HG02973 (cell line): ENCODE measurements around the gene TRDN.
"Not testable (repeated sequence)": the region's sequence is repeated elsewhere in the genome, so short reads cannot be mapped to it uniquely, and the experiment has no call there.

Experiments used
- ATAC-seq: cut with Tn5 transposase; IDR thresholded peaks from one replicate; pipeline ENCODE4 v1.9.1; 2021; ENCODE audit warnings: moderate library complexity; ENCODE audit not compliant: unreplicated experiment

TRDN gene

DNA sequence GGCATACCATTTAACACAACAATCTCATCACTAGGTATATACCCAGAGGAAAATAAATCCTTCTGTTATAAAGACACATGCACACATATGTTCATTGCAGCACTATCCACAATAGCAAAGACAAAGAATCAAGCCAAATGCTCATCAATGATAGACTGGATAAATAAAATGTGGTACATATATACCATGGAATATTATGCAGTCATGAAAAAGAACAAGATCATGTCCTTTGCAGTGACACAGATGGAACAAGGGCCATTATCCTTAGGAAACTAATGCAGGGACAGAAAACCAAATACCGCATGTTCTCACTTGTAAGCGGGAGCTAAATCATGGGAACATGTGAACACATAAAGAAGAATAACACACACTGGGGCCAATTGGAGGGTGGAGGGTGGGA lies 322.3 kb downstream of the TRDN start:
- ATAC-seq, result not testable (repeated sequence)

DNA sequence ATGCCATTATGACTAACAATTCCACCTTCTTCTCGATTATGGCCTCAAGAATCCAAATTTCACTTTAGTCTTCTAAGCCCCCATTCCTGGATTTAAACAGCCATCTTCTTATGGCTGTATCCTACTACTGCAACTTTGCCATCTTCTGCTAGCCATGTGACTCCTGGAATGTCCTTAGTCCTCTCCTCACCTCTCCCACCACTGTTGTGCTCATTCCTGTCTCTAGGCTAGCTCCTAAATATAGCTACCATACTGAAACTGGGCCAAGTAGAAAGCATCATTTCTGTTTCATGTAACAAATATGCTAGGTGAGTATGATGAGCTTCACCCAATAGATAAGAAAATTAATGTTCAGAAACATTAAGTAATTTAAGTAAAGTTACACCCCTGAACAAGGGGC lies 327.6 kb downstream of the TRDN start:
- ATAC-seq, result no peak

DNA sequence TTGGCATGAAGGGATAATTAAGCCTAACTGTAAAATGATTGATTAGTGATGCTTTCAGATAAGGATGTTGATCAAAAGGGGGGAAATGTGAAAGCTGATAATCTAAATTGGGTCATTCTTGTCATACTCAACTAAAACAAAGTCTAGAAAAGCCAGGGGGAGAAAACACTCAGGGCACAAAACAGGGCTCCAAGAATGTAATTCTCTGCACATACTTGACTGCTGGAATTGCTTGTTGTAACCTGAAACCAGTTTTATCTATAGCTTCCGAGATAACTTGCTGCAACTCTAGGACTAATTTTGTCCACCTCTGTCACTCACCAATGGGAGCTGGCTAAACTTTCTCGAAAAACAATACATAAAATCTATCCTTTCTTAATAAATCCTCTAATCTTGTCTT lies 330.4 kb downstream of the TRDN start:
- no peak for ATAC-seq

DNA sequence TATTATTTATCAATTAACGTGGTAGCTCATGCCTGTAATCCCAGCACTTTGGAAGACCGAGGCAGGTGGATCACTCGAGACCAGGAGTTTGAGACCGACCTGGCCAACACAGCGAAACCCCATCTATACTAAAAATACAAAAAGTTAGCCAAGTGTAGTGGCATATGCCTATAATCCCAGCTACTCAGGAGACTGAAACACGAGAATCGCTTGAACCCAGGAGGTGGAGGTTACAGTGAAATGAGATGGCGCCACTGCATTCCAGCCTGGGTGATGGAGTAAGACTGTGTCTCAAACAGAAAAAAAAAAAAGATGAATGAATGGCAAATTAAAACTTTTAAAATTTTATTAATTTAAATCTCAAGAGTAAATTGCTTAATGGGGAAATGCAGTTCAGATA lies 341.1 kb downstream of the TRDN start:
- ATAC-seq, result no peak

DNA sequence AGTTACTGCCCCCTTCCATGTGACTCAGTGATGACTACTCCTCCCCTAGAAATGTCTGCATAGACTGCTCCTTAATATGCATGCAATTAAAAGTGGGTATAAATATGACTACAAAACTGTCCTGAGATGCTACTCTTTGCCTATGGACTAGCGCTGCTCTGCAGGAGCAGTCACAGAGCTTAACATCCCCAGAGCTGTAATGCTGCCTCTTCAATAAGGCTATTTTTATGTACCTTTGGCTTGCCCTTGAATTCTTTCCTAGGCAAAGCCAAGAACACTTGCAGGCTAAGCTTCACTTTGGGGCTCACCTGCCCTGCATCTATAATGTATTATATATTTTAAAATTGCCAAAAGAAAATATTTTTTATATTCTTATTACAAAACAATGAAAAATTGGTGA lies 341.6 kb downstream of the TRDN start:
- ATAC-seq, result no peak

DNA sequence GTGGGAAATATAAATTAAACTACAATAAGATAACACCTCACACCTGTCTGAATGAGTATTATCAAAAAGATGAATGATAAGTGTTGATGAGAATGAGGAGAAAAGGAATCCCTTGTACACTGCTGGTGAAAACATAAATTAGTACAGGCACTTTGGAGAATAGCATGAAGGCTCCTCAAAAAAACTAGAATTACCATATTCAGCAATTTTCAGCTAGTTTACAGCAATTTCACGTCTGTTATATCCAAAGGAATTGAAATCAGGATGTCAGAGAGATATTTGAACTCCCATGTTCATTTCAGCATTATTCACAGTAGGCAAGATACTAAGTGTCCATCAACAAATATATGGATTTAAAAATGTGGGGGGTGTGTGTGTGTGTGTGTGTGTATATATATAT lies 348.1 kb downstream of the TRDN start:
- ATAC-seq, result no peak

DNA sequence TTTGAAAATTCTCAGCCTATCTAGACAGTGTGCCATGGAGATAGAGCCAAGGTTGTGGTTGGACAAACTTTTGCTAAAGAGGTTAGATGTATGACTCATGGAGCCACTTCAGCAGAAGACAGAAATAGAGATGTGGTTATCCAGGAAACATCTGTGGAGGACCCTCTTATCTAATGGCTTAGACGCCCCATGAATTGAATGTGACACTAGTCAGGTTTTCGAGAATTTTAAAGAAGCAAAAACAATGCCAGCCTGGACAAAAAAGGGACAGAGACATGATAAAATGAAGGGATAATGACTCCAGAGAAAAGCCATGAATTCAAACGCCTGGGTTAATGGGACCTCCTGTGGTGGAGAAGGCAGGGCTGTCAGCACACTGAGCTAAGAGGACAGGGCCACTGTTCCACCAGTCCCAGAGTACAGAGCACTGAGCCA lies 360.2 kb downstream of the TRDN start:
- no peak for ATAC-seq

DNA sequence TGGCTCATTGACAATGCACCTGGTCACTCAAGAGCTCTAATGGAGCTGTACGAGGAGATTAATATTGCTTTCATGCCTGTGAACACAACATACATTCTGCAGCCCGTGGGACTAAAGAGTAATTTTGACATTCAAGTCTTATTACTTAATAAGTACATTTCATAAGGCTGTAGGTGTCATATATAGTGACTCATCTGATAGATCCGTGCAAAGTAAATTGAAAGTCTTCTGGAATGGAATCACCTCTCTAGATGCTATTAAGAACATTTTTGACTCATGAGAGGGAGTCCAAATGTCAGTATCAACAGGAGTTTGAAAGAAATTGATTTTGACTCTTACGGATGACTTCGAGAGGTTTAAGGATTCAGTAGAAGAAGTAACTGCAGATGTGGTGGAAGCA lies 372.8 kb downstream of the TRDN start:
- no peak for ATAC-seq

DNA sequence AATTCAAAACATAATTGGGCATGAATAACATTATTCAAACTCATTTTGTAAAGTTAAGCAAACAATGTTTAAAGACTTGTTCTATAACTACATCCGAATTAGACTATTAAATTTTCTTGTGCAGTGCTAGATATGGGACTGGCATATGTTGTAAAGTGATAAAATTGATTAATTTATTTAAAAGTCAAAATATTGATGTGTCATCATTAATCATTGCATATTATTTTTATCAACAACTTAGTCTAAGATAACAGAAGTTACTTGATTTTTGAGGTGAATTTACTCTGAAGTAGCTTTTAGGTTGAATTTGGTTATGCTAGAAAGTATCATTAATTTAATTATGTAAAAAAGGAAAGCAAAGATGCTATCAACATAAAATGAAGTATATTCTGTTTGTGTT lies 396.1 kb downstream of the TRDN start:
- no peak for ATAC-seq

DNA sequence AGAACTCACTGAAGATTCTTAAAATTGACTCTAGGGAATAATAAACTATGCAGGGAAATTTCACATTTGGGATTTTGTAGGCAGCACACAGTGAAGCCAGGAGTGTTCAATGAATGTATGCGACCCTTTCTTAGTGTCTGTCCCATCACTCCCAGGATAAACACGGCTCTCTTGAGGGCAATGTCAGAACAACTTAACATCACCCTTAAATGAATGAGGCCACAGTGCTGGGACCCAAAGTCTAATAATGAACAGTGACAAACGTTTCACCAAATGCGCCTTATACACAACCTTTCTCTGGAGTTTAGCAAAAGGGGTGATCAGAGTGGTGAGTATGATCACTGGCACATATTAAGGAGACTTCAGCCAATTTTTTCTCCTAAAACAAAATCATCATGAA lies 403.4 kb downstream of the TRDN start:
- no peak for ATAC-seq

DNA sequence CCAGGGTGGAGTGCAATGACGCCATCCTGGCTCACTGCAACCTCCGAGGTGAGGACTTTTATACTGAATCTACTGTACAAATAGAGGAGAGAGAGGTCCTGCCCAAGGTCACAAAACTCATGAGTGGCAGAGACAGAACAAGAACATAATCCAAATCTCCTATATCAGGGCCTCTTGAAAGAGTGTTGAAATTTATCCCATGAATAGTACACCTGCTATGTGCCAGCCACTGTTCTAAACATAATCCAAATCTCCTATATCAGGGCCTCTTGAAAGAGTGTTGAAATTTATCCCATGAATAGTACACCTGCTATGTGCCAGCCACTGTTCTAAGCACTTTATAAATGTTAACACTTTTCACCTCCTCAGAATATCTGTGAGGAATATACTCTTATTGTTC lies 409.0 kb downstream of the TRDN start:
- not testable (repeated sequence) for ATAC-seq

DNA sequence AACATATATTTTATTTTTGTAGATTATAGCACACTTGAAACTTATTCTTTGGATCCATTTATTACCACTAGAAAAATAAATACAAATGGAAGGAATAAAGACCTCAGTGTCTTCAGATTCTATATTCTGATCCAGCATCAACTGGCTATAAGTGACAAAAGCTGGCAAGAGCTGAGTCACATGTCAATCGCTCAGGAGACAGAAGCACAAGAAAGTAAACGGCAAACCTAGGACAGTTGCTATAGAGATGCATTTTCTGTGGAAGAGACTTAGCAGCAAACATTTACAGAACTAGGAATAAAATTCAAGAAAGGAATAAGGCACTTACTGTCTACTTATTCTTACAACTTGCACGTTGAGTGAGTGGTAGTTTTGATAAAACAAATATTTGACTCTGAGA lies 410.4 kb downstream of the TRDN start:
- ATAC-seq, result no peak

DNA sequence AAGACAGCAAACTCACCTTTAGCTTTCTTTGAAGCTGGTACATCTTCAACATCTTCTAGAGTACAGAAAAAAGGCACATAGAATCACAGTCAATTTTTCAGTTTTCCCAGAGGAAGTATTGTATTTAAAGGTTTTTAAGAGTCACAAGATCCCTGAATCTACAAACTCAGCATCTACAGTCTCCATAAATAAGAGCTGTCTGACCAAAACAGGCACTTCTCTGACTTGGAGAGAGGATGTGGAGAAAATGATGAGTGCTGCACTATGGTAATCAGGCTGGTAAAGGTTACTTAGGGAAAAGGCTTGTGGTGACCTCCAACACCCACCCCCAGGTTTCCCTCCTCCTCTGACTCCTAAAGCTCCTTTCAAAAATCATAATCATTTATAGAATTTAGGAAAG lies 412.7 kb downstream of the TRDN start:
- ATAC-seq, result no peak

DNA sequence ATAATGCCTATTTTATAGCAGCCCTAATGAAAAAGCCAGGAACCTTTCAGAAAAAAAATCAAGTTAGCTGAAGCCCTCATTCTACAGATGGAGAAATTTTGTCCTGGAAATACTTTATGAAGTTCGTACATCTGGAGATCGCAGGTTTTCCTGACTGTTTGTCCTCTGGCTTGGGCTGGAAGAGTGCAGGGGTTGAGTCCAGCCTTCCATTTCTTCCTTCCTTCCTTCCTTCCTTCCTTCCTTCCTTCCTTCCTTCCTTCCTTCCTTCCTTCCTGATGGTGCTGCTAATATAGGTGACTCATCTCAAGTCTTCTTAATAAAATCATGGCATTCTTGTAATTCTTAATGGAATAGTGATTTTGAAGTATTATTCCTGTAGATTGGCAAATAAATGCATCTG lies 413.3 kb downstream of the TRDN start:
- ATAC-seq, result no peak

DNA sequence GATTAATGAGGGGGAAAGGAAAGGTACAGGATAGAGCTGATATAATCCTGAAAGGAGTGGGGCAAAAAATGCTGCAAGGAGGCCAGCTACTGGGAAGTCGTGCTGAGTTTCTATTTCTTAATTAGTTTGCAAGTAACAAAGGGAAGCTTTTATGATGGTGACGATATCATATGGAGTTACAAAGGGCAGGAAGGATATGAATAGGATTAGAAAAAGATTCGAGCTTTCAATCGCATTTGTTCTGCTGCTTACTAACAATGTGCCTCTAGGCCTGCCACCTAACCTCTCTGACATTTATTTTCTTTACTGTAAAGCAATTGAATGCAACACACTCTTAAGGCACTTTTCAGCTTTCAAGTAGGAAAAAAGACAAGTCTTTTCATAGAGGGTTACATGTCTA lies 421.5 kb downstream of the TRDN start:
- no peak for ATAC-seq

DNA sequence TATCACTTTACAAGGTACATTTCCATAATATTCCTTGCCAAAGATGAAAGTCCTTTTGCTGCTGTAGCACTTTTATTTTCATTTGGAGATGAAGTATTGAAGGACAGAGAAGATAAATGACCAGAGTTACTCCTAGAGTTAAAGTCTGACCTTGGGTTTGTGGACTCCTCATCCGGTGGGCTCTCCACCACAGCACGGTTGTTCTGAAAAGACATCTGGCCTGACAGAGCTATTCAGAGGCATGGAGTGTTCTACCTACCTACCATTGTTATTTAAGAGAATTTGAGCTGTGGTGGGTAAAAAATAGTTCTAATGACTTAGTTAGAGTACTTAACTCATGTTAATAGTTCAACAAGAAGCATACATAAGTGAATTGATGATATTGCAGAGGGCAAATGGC lies 422.3 kb downstream of the TRDN start:
- ATAC-seq, result no peak

DNA sequence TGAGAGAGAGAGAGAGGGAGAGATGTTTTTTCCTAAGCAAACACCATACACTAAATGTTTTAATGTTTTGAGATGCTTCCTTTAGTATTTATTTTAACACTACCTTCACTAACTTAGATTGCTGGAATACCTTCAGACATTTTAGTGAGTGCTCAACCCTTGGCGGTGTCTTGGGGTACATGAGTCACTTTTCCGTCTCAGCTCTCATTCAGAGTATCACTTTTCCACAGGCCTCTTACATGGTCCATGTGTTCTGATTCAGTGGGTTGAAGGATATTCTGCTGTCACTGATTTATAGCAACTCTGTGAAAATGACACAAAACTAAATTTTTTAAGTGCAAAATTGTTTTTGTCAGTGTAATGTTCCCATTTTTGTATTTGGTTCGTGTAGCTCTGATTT lies 422.8 kb downstream of the TRDN start:
- ATAC-seq, result no peak

DNA sequence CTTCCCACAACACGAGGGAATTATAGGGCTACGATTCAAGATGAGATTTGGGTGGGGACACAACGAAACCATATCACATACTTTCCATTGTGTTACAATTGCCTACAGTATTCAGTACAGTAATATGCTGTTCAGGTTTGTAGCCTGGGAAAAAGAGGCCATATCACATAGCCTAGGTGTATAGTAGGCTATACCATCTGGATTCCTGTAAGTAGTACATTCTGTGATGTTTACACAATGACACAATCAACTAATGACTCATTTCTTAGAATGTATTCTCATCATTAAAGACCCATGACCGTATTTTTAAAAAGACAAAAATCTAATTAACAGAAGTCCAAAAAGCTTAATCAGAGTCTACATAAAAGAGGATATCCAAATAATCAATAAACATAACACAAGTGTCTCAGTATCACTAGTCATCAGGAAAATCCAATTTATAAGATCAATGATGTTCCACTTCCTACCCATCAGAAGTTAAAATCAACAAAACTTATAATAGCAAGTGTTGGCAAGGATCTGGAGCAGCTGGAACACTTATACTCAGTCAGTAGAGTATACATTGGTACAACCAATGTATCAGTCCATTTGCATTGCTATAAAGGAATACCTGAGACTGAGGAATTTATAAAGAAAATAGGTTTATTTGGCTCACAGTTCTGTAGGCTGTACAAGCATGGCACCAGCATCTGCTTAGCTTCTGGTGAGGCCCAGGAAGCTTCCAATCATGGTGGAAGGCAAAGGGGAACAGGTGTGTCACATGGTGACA lies 424.8 kb downstream of the TRDN start:
- no peak for ATAC-seq

DNA sequence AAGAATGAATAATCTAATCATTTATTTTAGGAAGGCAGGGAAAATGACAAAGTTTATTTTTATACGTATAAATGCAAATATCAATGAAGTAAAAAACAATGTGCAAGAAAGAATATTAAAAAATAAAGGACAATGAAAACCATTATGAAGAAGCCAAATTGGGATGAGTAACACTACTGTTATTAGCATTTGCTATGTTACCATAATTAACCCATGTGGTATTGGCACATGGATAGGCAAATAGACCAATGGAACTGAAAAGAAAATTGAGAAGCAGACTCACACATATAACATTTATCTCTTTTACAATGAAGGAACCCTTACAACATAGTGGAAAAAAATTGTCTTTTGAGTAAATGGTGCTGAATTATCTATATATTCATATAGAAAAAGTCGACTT lies 426.1 kb downstream of the TRDN start:
- ATAC-seq, result no peak

DNA sequence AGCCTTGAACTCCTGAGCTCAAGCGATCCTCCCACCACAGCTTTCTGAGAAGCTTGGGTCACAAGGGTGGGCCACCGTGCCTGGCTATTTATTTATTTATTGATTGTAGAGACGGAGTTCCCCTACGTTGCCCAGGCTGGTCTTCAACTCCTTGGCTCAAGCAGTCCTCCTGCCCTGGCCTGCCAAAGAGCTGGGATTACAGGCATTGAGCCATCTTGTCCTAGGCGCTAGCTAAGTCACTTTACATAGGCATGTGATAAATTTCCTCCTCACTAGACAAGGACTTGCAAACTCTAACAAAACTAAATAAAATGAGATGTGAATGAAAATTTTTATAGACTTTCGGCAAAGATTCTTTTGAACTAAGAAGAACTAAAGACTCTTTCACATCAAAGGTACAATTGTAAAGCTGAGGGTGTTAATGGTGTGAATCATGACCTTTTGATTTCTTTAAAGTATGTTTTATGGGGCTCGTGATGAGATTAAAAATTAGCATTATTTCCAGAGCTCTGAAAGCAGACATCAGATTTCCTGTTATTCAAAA lies 428.7 kb downstream of the TRDN start:
- no peak for ATAC-seq

DNA sequence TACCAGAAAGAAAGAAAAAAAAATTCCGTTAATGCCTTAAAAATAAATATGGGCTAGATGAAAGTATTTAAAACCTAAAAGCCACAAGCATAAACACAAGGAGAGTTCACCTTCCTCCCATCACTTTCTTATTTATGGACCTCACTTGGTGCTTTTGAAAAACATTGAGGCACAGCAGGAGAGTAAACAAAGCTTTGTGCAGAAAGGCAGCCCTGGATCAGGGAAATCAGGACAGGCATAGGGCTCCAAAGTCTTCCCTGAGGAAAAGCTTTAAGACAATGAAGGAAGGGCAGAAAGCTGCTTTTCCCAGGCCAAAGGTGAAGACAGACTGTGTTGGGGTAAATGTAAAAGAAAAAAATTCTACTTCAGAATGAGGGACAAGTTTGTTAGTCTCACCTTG lies 432.8 kb downstream of the TRDN start:
- no peak for ATAC-seq

DNA sequence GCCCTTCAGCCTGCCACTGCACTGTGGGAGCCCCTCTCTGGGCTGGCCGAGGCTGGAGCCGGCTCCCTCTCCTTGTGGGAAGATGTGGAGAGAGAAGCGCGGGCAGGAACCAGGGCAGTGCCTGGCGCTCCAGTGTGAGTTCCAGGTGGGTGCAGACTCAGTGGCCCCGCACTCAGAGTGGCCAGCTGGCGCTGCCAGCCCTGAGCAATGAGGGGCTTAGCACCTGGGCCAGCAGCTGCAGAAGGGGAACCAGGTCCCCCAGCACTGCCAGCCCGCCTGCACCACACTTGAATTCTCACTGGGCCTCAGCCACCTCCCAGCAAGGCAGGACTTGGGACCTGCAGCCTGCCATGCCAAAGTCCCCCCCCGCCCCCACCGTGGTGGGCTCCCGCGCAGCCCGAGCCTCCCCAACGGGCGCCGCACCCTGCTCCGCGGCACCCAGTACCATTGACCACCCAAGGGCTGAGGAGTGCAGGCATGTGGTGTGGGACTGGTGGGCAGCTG lies 434.8 kb downstream of the TRDN start:
- no peak for ATAC-seq

DNA sequence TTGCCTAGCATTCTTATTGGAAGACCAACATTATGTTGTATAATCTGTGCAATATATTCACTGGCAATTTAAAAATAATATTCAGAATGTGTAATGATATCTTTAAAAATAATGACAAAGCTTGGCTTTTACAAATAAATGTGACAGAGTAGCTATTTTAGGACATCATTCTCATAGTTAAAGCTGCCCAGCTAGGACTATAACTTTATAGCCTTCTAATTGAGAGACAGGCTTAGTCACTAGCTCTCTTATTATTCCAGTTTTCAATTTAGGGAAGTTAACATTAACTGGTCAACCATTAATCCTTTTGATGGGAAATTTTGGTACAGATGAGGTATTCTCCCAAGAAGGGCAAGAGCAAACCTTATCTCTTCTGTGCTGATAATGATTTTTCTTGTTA lies 443.5 kb downstream of the TRDN start:
- no peak for ATAC-seq
